Glomerular endothelial cell (primary cell): ENCODE data around the gene SERPINB10. TPM values are rescaled to one million over a fixed set of nuclear protein-coding genes. Genes with fewer than 3 reads are reported as not detected.

Experiments
- DNase-seq: peaks from one replicate; pipeline ENCODE4 v3.0.0-alpha.2; 2011; ENCODE audit warnings: low read depth, low spot score; ENCODE audit errors: extremely low read depth
- total RNA-seq: library from RNA; depleted of rRNA; stranded (reverse); fragments of >200 nt; gene quantifications from 2 replicates; pipeline ENCODE4 v1.2.3, GENCODE V29; 2015

SERPINB10 gene
- total RNA-seq, 1 donor from 2014 or later: not detected

DNA sequence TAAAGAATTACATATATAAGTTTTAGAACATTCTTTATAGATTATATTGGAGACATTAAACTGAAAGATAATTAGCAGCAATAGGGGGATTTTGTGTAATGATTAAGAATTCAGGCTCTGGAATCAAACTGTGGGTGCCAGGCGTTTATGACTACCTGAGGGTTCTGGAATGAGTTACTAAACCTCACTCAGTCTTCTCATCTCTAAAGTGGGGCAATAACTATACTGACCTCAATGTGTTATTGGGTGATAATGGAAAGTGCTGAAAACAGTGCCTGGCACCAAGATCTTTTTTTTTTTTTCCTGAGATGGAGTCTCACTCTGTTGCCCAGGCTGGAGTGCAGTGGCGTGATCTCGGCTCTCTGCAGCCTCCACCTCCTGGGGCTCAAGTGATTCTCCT, 69.3 kb downstream of the SERPINB10 start:
- no peak for DNase-seq

DNA sequence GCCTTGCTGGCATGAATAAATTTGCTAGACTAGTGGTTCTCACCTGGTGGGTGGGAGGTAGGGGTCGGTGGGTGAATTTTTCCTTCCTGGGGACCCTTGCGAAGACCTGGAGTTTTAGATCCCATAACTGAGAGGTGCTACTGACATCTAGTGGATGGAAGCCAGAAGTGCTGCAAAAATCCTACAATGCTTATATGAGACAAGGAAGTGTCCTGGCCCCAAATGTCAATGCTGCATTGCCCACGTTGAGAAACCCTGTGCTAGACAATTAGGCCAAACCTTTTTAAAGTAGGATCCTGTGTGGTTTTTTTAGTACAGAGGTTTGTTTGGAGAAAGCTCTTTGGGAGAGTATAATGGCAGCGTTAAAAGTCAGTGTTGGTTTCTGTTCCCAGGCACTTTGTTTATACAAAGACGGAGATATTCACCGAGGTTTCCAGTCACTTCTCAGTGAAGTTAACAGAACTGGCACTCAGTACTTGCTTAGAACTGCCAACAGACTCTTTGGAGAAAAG, 71.7 kb downstream of the SERPINB10 start:
- DNase-seq: peak; percentile 45

DNA sequence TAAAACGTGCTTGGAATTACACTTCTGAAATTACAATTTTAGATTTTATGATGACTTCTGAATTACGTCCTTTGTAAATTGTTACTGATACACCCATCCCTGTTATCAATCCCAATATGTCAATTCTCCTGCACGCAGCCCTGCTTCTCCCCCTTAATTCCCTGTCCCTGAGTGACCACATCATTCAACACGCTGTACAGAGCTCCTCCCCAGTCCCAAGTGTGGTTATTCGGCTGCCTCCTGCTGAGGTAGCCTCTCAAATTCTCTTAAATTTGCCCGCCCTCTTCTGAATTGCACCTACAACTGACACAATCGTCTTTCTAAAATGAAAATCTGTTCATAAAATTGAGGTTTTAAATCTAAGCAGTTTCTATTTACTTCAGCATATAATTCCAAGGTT, 72.3 kb downstream of the SERPINB10 start:
- DNase-seq: no peak

DNA sequence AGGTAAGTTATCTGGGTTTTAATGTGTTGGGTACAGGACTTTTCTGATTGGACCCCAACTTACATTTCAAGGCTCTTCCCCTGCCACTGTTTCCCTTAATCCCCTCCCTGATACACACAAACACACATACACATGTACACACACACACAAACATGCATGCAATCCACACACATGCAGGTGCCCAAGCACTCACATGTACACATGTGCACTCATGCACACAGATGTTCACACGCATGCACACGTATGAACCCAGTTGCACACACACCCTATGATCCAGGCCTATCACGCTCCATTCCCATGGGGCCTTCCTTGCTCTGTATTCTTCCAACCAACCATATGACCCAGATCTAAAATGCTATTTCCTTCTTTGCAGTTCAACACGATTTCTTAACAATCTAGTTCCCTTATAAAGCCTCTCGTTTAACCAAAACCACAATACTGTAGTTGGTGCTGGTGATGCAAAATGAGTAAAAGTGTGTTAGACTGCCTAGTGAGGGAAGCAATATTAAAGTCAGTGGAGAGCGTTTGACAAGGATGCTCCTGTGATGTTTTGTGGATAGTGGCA, 73.2 kb downstream of the SERPINB10 start:
- DNase-seq: no peak

DNA sequence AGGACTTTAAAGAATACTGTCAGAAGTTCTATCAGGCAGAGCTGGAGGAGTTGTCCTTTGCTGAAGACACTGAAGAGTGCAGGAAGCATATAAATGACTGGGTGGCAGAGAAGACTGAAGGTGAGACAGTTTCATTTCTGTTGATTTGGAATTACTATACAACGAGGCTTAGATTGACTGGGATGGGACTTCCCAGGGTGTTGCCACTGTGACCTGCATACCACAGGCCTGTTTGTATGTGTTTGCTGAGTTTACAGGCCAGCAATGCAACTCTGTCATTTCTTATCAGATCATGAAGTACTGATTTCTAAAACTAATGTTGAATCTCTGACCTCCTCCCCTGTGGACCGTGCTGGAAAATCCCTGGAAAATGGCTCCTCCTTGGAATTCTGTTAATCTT, 74.0 kb downstream of the SERPINB10 start:
- no peak for DNase-seq

DNA sequence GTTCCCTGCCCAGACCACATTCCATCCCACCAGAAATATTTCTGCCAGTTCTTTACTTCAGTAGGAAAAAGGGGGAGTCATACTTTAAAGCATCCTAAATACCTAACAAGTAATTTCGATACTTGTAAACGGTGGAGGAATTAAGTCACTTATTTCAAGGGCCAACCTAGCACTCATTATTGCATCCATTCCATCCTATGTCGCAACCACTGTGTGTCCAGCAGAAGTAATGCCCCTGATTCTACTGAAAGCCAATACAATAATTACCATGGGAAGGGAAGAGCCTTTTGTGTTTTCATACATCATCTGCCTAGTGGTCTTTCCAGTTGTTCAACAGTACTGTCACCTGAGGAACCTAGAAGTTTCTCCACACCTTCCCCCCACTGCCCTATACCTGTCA, 74.6 kb downstream of the SERPINB10 start:
- no peak for DNase-seq

Other genes starting within 250 kb of the SERPINB10 start
- gene SERPINB3, start 246.1 kb upstream of the SERPINB10 start, total RNA-seq: not detected in 2 replicates
- not detected in 2 replicates for gene SERPINB11, start 205.0 kb upstream of the SERPINB10 start, total RNA-seq
- gene SERPINB7, start 132.5 kb upstream of the SERPINB10 start, total RNA-seq: 0.58 and 0.82 TPM in 2 replicates
- gene SERPINB2, start 20.3 kb upstream of the SERPINB10 start, total RNA-seq: 10.5 and 33.7 TPM in 2 replicates
- 0.41 TPM in 1 of 2 replicates, not detected in the other for gene HMSD, start 41.3 kb downstream of the SERPINB10 start, total RNA-seq
- gene SERPINB8, start 62.1 kb downstream of the SERPINB10 start, total RNA-seq: 18.3 and 21.0 TPM in 2 replicates
- gene LINC00305, start 241.1 kb downstream of the SERPINB10 start, total RNA-seq: 2.6 TPM in 1 of 2 replicates, not detected in the other